Neural crest cell (in vitro differentiated cells): ENCODE data around the gene MC1R. TPM values are rescaled to one million over a fixed set of nuclear protein-coding genes. Genes with fewer than 3 reads are reported as not detected.

Experiments used
- DNase-seq: peaks from one replicate; pipeline ENCODE4 v3.0.0; 2021; ENCODE audit warnings: low read depth, mixed read lengths, low spot score
- H3K27ac Mint-ChIP-seq: one replicate; pipeline ENCODE4 v1.8.0; 2021; ENCODE audit warnings: mild to moderate bottlenecking, mixed read lengths; ENCODE audit not compliant: unreplicated experiment
- H3K27me3 Mint-ChIP-seq: 2 replicates; pipeline ENCODE4 v1.8.0; 2021; ENCODE audit warnings: low read depth, mild to moderate bottlenecking, mixed read lengths
- H3K36me3 Mint-ChIP-seq: 2 replicates; pipeline ENCODE4 v1.8.0; 2021; ENCODE audit warnings: low read depth, mild to moderate bottlenecking, mixed read lengths
- H3K4me1 Mint-ChIP-seq: 2 replicates; pipeline ENCODE4 v1.8.0; 2021; ENCODE audit warnings: mixed read lengths
- H3K4me3 Mint-ChIP-seq: one replicate; pipeline ENCODE4 v1.8.0; 2021; ENCODE audit warnings: mild to moderate bottlenecking, mixed read lengths
- H3K9me3 Mint-ChIP-seq: 2 replicates; pipeline ENCODE4 v1.8.0; 2021; ENCODE audit warnings: mixed read lengths
- total RNA-seq: library from RNA; stranded (reverse); gene quantifications from 2 replicates; pipeline ENCODE4 v1.2.1, GENCODE V29; 2021
- TF ChIP-seq, protein P1 (sequence below): fragments of 200-600 bp; sonication (generic); conservative IDR thresholded peaks from 2 replicates; pipeline ENCODE4 v1.5.0; 2021; ENCODE audit warnings: antibody characterized with exemption, mild to moderate bottlenecking

The MC1R gene
- total RNA-seq, 1 donor from 2014 or later, result 8.3 TPM

DNA sequence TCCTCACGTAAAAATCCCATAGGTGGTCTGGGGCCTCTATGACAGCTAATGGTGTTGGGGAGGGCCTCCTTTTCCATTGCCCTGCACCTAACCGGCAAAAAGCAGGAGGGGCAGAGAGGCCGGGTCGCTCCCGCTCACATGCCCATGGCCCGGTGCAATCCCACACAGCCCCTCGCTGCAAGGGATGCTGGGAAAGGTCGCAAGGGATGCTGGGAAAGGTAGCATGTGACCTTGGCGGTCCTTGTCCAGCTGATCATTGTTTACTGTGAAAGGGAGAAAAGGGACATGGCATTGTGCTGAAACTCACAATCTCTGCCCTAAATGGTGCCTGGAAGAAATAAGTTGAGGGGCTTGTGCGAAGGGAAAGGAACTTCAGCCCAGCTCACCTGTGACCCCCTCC lies 39.9 kb downstream of the MC1R start:
- peaks cover 5% of the 10 kb centered on the region for H3K4me1 Mint-ChIP-seq
- no peaks in the 10 kb centered on the region for H3K27me3 Mint-ChIP-seq
- TF ChIP-seq, protein P1, sequence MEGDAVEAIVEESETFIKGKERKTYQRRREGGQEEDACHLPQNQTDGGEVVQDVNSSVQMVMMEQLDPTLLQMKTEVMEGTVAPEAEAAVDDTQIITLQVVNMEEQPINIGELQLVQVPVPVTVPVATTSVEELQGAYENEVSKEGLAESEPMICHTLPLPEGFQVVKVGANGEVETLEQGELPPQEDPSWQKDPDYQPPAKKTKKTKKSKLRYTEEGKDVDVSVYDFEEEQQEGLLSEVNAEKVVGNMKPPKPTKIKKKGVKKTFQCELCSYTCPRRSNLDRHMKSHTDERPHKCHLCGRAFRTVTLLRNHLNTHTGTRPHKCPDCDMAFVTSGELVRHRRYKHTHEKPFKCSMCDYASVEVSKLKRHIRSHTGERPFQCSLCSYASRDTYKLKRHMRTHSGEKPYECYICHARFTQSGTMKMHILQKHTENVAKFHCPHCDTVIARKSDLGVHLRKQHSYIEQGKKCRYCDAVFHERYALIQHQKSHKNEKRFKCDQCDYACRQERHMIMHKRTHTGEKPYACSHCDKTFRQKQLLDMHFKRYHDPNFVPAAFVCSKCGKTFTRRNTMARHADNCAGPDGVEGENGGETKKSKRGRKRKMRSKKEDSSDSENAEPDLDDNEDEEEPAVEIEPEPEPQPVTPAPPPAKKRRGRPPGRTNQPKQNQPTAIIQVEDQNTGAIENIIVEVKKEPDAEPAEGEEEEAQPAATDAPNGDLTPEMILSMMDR, result no peak
- H3K36me3 Mint-ChIP-seq, result peaks cover 14% of the 10 kb centered on the region
- H3K9me3 Mint-ChIP-seq, result no peaks in the 10 kb centered on the region
- H3K4me3 Mint-ChIP-seq, result no peak overlapping the region
- no peak for DNase-seq
- no peak overlapping the region for H3K27ac Mint-ChIP-seq

DNA sequence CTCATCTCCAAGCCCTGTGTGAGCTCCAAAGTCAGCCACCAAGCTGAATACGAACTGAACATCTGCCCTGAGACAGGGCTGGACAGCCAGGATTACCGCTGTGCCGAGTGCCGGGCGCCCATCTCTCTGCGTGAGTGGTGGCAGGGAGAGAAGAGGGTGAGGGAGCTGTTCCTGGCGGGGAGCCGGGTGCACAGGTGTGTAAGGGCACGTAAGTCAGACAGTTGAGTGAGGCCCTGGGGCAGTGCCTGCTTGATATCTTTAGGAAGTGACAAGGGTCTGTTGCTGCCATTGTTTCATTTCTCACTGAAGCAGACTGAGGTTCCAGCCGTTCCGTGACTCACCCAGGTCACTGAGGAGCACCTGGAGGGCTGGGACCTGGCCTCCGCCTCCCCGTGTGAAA lies 42.3 kb downstream of the MC1R start:
- no peaks in the 10 kb centered on the region for H3K9me3 Mint-ChIP-seq
- peaks cover 14% of the 10 kb centered on the region for H3K36me3 Mint-ChIP-seq
- H3K27ac Mint-ChIP-seq, result no peak overlapping the region
- no peak overlapping the region for H3K4me3 Mint-ChIP-seq
- H3K4me1 Mint-ChIP-seq, result peaks cover 5% of the 10 kb centered on the region
- TF ChIP-seq, protein P1, result no peak
- DNase-seq, result no peak
- H3K27me3 Mint-ChIP-seq, result no peaks in the 10 kb centered on the region

DNA sequence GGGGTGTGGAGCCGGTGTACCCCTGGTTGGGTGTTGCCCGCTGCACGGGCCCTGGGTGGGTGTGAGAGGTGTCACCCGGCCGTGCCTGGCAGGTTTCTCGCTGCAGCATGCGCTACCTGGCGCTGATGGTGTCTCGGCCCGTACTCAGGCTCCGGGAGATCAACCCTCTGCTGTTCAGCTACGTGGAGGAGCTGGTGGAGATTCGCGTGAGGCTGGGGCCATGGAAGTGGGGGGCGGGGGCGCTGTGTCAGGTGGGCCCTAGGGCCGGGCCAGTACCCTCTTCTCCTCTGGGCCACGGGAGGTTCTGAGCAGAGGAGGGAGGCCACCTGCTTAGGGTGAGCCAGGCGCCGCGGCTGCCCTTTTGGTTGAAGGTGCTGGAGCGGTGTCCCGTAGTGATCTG lies 43.3 kb downstream of the MC1R start:
- H3K27ac Mint-ChIP-seq, result no peak overlapping the region
- no peaks in the 10 kb centered on the region for H3K27me3 Mint-ChIP-seq
- no peak overlapping the region for H3K4me3 Mint-ChIP-seq
- H3K9me3 Mint-ChIP-seq, result no peaks in the 10 kb centered on the region
- H3K4me1 Mint-ChIP-seq, result peaks cover 9% of the 10 kb centered on the region
- DNase-seq, result no peak
- TF ChIP-seq, protein P1, result no peak
- peaks cover 13% of the 10 kb centered on the region for H3K36me3 Mint-ChIP-seq

DNA sequence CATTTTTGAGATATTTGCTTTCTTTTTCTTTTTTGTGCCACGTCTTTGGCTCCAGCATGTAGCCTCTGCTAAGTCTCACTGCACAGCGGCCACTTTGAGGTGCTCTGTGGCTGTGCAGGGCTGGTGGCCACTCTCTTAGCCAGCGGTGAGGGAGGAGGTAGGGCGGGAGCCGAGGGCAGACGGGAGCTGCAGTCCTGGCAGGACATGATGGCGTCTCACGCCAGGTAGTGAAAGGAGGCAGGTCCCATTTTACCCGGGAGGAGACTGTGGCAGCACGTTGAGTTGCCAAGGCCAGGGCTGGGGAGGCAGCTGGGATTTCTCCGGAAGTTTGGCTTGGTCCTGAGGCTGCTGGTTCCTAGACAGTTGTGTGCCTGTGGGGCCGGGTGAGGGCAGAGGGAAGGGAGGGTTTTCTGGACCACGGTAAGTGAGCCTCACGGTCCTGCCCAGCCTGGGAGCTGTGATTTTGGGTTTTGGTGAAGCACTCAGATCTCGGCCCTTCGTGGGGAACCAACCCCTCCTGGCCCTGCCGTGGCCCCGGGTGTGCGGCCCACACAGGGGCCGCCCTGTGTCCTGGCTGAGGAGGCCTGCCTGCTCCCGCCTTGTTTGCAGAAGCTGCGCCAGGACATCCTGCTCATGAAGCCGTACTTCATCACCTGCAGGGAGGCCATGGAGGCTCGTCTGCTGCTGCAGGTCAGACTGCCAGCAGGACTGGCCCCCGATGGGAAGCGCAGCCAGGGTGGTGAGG lies 44.3 kb downstream of the MC1R start:
- Mint-ChIP-seq H3K4me3 (no peak overlapping the region), H3K27ac (no peak overlapping the region), H3K36me3 (peaks cover 13% of the 10 kb centered on the region), H3K9me3 (no peaks in the 10 kb centered on the region), H3K27me3 (no peaks in the 10 kb centered on the region), H3K4me1 (peaks cover 8% of the 10 kb centered on the region)
- TF ChIP-seq, protein P1, result no peak
- DNase-seq, result no peak

DNA sequence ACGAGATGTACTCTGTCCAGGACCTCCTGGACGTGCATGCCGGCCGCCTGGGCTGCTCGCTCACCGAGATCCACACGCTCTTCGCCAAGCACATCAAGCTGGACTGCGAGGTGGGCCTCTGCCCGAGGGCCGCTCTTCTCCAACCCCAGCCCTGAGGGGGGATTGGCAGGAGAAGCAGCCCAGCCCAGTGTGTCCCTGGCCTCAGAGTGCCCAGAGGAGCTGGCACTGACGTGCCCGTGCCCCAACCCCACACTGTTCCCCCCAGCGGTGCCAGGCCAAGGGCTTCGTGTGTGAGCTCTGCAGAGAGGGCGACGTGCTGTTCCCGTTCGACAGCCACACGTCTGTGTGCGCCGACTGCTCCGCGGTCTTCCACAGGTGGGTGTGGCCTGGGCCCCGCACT lies 45.5 kb downstream of the MC1R start:
- TF ChIP-seq, protein P1, result no peak
- no peak for DNase-seq
- H3K27me3 Mint-ChIP-seq, result no peaks in the 10 kb centered on the region
- H3K4me1 Mint-ChIP-seq, result peaks cover 5% of the 10 kb centered on the region
- H3K9me3 Mint-ChIP-seq, result no peaks in the 10 kb centered on the region
- H3K4me3 Mint-ChIP-seq, result no peak overlapping the region
- peaks cover 7% of the 10 kb centered on the region for H3K36me3 Mint-ChIP-seq
- no peak overlapping the region for H3K27ac Mint-ChIP-seq
